Activated naive CD4-positive, alpha-beta T cell treated with anti-CD3 and anti-CD28 coated beads, Interleukin-2, amount 50 U/mL, for 72 hours (primary cell): ENCODE results near the gene INPP5E. TPM values are rescaled to one million over a fixed set of nuclear protein-coding genes. Genes with fewer than 3 reads are reported as not detected.

Source experiments
- ATAC-seq, 2 donors: fragments of 150-1000 bp; cut with Tn5 transposase; 2 replicates each; pipeline ENCODE4 v1.10.0; 2021; ENCODE audit warnings: mild to moderate bottlenecking in 2 of 2, moderate library complexity in 2 of 2
- DNase-seq, 2 donors: peaks; one replicate each; pipeline ENCODE4 v3.0.0; 2021 to 2022; ENCODE audit warnings: low spot score in 2 of 2
- H3K27ac Mint-ChIP-seq, 2 donors: one replicate each; pipeline ENCODE4 v1.8.0; 2022; ENCODE audit warnings: mild to moderate bottlenecking in 2 of 2, mixed read lengths in 2 of 2
- H3K36me3 Mint-ChIP-seq, 2 donors: one replicate each; pipeline ENCODE4 v1.8.0; 2022; ENCODE audit warnings: mixed read lengths in 2 of 2
- H3K9me3 Mint-ChIP-seq, 2 donors: one replicate each; pipeline ENCODE4 v1.8.0; 2022; ENCODE audit warnings: mixed read lengths in 2 of 2
- total RNA-seq, 2 donors: library from RNA; stranded (reverse); gene quantifications; one replicate each; pipeline ENCODE4 v1.2.3, GENCODE V29; 2022

INPP5E gene
- total RNA-seq, 2 donors from 2014 or later: 14.4 to 16.0 TPM

DNA sequence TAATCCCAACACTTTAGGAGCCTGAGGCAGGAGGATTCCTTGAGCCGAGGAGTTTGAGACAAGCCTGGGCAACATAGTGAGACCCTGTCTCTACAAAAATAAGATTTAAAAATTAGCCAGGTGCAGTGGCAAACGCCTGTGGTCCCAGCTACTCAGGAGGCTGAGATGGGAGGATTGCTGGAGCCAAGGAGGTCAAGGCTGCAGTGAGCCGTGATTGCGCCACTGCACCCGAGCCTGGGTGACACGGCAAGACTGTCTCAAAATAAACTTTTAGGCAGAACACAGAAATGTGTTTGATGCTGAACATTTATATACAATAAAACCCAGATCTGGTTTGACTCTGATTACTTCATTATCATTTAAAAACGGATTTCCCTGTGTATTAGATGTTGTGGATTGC, 34.2 kb downstream of the INPP5E start:
- Mint-ChIP-seq H3K27ac (peak overlapping the region; percentile 93 to 94), H3K9me3 (no peaks in the 10 kb centered on the region), H3K36me3 (peaks cover 28 to 61% of the 10 kb centered on the region in 2 donors)
- no peak for ATAC-seq
- no peak for DNase-seq

DNA sequence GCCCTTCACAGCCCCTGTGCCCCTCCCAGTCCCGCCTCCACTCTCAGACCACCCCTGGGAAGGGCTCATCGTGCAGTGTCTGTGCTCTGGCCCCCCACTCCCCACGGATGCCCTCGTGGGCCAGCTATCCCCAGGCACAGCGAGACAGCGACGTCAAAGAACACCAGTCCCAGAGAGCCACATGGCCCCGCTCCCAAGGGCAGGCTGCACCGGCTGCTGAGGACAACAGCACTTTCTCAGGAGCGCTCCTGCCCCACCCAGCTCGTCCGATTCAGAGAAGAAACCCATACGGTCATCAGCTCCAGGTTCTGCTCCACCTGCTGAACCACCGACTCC, 34.9 kb downstream of the INPP5E start:
- Mint-ChIP-seq H3K27ac (peak overlapping the region; percentile 93 to 94), H3K36me3 (peaks cover 24 to 57% of the 10 kb centered on the region in 2 donors), H3K9me3 (no peaks in the 10 kb centered on the region)
- no peak for ATAC-seq
- DNase-seq: no peak

DNA sequence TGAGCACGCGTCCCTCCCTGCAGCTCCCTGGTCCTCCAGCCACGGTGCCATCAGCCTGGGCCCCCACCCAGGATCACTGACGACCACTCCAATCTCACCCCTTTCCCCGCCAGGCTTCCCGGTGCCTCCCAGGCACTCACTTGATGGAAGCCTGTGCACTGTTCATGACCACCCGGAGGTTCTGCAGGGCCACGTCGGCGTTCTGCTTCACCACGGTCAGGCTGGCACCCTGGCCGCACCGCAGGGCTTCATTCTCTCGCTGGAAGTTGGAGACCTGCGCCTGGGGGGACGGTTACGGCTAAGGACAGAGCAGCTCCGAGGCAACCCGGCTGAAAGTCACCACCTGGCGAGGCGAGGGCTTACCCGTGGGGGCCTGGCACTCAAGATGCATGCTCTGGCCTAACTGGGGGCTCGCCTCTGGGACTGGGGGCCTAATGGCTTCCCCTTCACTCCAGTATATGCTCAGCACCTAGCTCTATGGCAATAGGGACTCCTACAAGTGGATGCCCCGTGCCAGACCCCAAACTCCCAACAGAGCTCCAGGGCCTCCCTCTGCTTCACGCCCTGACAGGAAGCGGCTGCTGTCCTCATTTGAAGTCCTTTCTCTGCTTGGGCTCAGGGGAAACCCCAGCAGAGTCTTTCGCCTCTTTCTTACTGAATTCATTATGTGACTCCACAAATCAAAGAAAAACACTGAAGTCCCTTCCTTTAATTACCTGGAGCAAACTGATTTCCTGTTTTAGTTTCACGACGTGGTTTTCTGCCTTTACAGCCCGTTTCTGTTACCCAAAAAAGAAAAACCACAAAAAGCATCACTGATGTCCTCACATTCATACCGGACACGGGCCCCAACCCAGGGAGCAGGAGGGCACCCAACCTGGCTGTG, 35.5 kb downstream of the INPP5E start:
- peak; percentile 37 to 63 for ATAC-seq
- H3K9me3 Mint-ChIP-seq: no peaks in the 10 kb centered on the region
- peak; percentile 33 to 74 for DNase-seq
- peak overlapping the region; percentile 93 to 94 for H3K27ac Mint-ChIP-seq
- H3K36me3 Mint-ChIP-seq: peaks cover 20 to 51% of the 10 kb centered on the region in 2 donors

DNA sequence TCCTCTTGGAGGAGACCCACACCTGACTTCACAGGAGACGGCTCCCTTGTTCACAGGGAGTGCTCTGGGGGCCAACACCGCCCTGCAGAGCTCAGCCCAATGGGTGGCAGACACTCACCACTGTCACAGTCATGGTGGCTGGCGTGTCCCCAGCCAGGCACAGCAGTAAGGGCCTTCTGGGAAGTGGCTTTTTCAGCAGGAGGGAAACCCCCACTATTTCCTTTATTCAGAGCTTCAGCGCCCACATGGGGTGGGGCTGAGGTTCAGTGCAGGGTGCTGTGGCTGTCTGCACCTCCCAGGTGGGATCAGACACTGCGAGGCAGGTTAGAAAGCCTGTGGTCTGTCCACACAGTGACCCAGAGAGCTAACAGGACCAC, 36.1 kb downstream of the INPP5E start:
- H3K27ac Mint-ChIP-seq: peak overlapping the region; percentile 93 to 94
- ATAC-seq (peak; percentile 69 to 72), DNase-seq (peak; percentile 64 to 79)
- no peaks in the 10 kb centered on the region for H3K9me3 Mint-ChIP-seq
- peaks cover 20 to 45% of the 10 kb centered on the region in 2 donors for H3K36me3 Mint-ChIP-seq

DNA sequence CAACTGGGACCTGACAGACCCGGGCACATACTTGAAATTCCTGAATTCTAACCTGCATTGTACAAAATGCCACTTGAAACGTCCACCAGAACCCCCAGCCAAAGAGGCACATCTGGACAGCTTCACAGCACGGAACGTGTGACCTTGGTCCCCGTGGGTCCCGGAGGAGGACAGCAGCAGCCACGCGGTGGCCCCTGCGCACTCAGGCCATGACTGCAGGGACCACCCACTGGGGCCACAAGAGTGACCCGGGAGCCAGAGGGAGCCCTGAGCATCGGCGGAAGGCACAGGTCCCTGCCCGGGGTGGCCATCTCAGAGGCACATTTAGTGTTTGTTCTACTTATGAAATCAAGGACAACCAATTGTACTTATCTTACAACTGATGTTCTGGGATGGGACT, 37.6 kb downstream of the INPP5E start:
- no peak for ATAC-seq
- Mint-ChIP-seq H3K9me3 (no peaks in the 10 kb centered on the region), H3K36me3 (peaks cover 18 to 32% of the 10 kb centered on the region in 2 donors), H3K27ac (peak overlapping the region in 1 of 2 donors; percentile 93)
- no peak for DNase-seq

DNA sequence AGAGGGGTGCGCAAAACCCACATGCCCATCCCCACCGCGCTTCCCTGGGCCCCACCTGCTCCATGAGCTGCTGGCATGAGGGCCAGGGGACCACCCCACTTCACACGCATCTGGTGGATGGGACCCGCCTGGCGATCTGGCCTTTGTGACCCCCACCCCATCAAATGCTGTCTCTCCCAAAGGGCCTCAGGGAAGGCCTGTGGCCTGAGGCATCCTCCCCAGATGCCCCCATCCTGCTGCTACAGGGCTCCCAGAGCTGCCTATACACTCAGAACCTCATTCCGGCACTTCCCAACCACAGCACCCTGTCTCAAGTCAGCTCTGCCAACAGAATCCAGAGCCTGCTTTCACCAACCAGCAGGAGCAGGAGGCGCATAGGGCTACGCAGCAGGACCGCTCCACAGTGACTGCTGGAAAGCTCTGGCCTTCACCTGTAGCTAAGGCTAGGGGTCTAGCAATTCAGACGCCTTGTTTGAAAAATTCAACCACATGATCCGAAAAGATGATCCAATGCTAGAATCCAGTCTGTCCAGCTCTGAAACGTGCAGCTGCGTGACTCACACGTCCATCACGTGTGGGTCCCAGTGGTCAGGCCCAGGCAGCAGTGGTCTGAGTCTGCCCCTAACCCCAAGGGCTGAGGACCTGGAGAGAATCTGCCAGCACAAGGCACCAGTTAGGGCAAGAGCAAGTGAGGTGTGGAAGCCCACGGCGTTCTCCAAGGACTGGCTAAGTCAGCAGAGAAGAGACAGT, 38.3 kb downstream of the INPP5E start:
- ATAC-seq: no peak
- DNase-seq: no peak
- Mint-ChIP-seq H3K9me3 (no peaks in the 10 kb centered on the region), H3K27ac (peak overlapping the region; percentile 79 to 93), H3K36me3 (peaks cover 22 to 35% of the 10 kb centered on the region in 2 donors)

DNA sequence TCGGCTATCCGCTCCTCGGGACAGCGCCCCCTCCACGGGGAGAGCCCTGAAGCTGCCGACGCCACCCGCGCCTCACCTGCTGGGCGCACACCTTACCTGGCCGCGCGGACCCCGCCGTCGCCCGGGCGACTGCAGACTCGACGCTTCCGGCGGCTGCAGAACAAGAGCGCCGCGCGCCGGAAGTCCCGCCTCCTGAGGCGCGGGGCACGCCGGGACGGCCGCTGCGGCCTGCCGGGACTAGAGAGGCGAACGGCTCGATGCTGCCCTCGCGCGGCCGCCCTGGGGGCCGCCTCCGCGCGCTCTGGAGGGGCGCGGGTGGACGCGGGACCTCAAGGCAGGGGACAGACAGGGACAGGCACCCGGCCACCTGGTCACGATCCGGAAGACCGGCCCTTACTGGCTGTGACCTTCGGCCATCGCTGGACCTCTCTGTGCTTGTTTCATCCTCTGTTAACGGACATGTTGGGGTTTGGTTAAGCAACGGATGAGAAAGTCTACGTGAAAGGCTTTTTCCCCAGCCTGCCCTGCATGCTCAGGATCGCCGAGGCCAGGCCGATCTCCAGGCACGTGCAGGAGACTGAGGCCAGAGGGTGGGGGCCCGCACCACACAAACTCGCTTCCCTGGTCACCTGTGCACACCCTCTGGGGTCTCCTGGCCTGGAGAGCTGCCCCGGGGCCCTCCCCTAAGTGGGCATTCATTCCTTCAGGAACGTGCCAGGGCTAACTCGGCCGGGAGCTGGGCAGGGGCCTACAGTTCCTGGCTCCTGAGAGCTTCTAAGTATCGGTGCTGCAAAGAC, 39.4 kb downstream of the INPP5E start, which contains the start of gene SNAPC4:
SNAPC4 (minus strand) TSS at position 133 of the 797 bp plus-strand sequence. CDS start 1,742 bp downstream, outside the sequence.
- peak within 1 kb of the TSS; percentile 88 to 93 for H3K27ac Mint-ChIP-seq
- ATAC-seq (peak; percentile 60 to 79), DNase-seq (peak; percentile 90 to 94)
- peaks cover 23 to 28% of the 10 kb centered on the region in 2 donors for H3K36me3 Mint-ChIP-seq
- no peaks in the 10 kb centered on the region for H3K9me3 Mint-ChIP-seq

DNA sequence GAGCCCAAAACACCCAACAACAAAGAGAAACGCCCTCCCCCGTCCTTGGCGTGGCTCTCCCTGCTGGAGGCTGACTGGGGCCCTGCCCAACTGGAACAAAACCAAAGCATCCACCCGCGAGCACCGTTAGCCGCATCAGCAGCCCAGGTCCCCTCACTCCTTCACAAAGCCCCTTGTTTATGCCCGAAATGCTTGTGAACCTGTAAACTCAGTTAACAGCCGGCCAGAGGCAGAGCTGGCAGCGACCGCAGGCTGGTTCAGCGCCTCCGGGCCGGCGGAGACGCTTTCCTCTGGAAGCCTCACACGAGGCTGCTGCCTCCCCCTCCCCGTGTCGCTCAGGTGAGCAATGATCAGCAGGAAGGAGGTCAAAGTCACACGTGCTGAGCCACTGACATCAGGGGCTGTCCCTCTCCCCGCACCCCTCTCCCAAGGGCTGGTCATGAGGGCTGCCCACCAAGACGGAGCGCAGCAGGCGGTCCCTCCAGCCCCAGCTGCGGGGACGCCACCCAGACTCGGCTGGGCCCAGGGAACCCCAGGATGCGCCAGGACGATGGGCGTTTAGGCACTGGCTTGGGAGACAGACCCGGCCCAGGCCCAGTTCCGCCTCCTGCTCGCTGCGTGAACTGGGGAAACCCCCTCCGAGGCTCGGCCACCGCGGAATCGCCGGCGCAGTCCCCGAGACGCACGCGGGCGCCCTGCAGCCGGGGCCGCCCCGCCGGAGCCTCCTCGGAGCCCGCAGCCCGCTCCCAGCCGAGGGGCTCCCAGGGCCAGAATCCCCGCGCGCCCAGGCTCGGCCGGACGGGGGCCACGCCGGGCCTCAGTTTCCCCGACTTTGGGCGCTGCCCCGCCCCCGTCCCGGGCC, 40.2 kb downstream of the INPP5E start:
- peak overlapping the region; percentile 88 to 93 for H3K27ac Mint-ChIP-seq
- H3K9me3 Mint-ChIP-seq: no peaks in the 10 kb centered on the region
- H3K36me3 Mint-ChIP-seq: peaks cover 19 to 23% of the 10 kb centered on the region in 2 donors
- DNase-seq (peak; percentile 34 to 84), ATAC-seq (peak; percentile 32 to 57)

DNA sequence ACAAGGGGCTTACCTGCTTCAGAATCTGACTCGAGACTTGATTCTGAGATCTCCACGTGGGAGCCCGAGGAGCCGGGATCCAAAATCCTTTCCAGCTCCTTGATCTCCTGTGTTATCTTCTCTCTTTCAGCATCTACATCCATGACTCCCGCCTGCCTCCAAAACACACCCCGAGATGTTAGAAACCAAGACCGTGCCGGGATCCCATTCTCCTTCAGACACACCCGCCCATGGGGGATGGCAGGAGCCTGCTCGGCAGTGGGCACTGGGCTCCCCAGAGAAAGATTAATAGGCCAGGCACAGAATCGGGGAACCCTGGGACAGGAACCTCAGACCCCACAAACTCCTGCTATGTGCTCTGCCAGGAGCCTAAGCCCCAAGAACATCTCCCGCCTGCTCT, 41.4 kb downstream of the INPP5E start:
- DNase-seq (no peak), ATAC-seq (no peak)
- peak overlapping the region in 1 of 2 donors; percentile 72 for H3K27ac Mint-ChIP-seq
- peaks cover 19 to 23% of the 10 kb centered on the region in 2 donors for H3K36me3 Mint-ChIP-seq
- H3K9me3 Mint-ChIP-seq: no peaks in the 10 kb centered on the region

DNA sequence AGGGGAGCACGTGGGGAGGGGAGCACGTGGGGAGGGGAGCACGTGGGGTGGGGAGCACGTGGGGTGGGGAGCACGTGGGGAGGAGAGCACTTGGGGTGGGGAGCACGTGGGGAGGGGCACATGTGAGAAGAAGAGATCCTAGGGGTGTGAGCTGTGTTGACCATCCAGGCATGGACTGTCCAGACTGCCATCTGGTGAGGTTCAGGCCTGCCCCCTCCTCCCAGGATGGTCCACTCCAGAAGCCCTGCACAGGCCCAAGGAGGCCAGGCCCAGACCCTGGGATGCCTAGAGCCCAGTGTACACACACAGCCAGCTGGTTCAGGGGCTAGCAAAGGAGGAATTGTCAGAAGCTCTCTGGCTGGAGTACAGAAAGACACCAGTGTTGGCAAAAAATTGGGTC, 42.0 kb downstream of the INPP5E start:
- DNase-seq (no peak), ATAC-seq (no peak)
- peaks cover 19 to 23% of the 10 kb centered on the region in 2 donors for H3K36me3 Mint-ChIP-seq

DNA sequence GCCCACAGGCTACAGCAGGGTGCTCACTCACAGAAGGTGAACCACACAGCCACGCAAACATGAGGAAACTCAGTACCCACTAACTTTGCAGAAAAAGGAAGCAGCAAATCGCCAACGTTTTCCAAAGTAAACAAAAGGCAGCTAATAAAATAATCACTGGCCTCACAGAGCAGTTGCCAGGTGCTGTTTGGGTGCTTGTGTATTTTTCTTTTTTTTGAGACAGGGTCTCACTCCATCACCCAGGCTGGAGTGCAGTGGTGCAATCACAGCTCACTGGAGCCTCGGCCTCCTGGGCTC, 43.5 kb downstream of the INPP5E start:
- Mint-ChIP-seq H3K27ac (no peak overlapping the region), H3K36me3 (peaks cover 16 to 26% of the 10 kb centered on the region in 2 donors)

More for the DNA sequence above, 42.0 kb downstream of the INPP5E start:
- H3K9me3 Mint-ChIP-seq: no peaks in the 10 kb centered on the region
- H3K27ac Mint-ChIP-seq: no peak overlapping the region

DNA sequence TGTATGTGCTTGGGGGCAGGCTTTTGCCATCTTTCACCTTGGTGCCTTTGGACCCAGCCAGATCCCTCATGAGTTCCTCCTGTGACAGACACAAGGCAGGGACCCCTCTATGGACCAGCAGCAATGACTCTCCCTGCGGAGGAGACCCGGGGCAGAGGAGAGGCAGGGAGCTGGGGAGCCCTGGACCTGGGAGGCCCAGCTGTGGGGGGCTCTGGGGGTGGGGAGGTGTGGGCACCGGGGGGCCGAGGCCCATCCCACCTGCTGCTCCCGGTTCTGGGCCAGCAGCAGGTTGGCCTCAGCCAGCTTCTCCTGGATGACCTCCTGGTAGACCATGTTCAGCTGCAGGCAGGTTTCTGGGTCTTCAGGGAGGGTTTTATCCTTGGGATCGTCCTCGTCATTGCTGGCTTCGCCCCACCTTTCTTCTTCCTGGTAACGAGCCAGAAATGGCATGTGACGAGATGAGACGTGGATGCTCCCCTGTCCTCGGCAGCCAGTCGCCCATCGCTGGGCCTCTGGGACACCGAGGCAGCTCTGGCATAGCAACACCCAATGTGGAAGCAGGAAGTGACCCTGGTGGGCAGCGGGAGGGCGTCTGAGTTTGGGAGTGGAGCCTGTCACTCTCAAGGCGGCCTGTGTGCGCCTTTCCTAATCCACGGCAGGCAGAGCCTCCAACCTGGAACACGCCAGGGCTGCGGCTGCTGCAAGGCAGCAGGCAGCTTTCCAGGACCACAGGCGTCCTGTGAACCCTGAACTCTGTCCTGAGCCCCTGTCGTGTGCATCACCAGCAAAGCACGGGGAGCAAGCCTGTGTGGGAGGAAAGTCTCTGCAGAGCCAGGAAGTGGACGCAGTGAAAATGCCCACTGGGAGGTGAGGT, 44.1 kb downstream of the INPP5E start:
- no peak for ATAC-seq
- Mint-ChIP-seq H3K27ac (no peak overlapping the region), H3K9me3 (no peaks in the 10 kb centered on the region), H3K36me3 (peaks cover 17 to 28% of the 10 kb centered on the region in 2 donors)
- no peak for DNase-seq

More for the DNA sequence above, 43.5 kb downstream of the INPP5E start:
- no peak for DNase-seq
- H3K9me3 Mint-ChIP-seq: no peaks in the 10 kb centered on the region
- no peak for ATAC-seq

DNA sequence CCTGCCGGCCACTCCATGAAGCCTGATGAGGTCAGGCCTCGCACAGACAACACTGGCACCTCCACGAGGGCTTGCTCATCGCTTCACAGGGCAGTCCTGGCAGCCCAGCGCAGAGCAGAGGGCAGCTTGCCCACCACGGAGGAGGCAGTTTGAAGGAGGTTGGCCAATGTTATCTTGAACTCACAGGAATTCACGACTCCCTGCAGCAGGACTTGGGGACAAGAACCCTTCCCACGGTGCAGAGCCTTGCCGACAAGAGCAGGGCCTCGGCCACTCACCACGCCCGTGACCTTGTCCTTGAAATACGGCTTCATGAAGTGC, 44.7 kb downstream of the INPP5E start:
- ATAC-seq: no peak

DNA sequence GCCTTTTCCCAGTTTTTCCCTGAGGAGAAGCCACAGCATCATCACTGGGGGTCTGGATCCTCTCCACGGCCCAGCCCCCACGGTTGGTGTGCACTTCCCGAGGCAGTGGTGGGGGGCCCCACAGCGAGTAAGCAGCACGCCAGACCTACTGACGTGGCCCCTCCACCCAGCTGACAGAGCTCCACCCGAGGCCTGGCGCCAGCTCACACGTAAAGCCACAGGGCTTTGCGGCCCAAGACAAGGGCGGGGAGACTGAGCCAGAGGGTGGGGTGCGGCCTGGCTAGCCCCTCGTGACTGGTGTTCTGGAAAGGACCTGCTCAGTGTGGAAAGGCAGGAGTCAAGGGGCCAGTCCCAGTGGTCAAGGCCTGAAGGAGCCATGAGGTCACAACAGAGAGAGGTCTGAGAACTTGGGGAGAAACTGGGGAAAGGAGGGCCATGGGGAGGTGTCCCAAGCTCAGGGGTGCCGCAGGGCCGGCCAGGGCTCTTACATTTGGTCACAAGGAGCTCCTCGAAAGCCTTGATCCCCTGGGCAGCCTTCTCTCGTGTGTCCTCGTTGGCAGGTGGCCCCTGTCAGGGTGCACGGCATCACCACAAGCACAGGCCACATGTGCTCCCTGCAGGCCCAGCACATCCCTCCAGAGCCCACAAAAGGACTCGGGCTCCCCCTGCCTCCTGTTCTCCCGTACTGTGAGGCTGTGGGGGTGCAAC, 45.2 kb downstream of the INPP5E start:
- no peak for ATAC-seq
- no peak for DNase-seq
- Mint-ChIP-seq H3K27ac (no peak overlapping the region), H3K9me3 (no peaks in the 10 kb centered on the region), H3K36me3 (peaks cover 23 to 34% of the 10 kb centered on the region in 2 donors)

More for the DNA sequence above, 44.7 kb downstream of the INPP5E start:
- no peak for DNase-seq
- Mint-ChIP-seq H3K27ac (no peak overlapping the region), H3K9me3 (no peaks in the 10 kb centered on the region), H3K36me3 (peaks cover 19 to 29% of the 10 kb centered on the region in 2 donors)

DNA sequence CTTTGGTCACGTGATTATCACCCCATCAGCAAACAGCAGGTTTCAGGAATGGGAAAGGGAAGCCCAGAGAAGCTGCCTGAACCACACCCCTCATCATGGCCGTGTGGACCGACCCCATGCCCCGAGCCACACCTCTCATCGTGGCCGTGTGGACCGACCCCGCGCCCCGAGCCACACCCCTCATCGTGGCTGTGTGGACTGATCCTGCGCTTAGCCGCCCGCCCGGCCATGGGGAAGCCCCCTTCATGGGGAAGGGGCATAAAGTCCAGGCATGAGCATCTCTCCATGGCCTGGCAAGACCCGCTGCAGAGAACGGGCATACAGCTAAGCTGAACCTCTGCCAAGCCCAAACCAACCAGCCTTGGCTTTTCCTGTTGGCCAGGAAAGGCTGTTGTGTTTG, 46.1 kb downstream of the INPP5E start:
- Mint-ChIP-seq H3K36me3 (peaks cover 23 to 26% of the 10 kb centered on the region in 2 donors), H3K27ac (no peak overlapping the region), H3K9me3 (no peaks in the 10 kb centered on the region)
- ATAC-seq (no peak), DNase-seq (no peak)
